Measurements from ENCODE around the gene ATP5PO. TPM values are rescaled to one million over a fixed set of nuclear protein-coding genes. Genes with fewer than 3 reads are reported as not detected.

ATP5PO gene
- total and polyA plus RNA-seq, 8 donors: 94.7 to 603 (median 358) TPM

GRCh38 chr21:33962290-33962689 is 46.7 kb upstream of the ATP5PO start:
- intact Hi-C loops (cut with DNase I; ENCODE audit: low total_unique reads): no loop called here
- DNase-seq: no peak
- H3K27me3 ChIP-seq: no peaks in the 10 kb centered on the region
- peaks cover 0 to 23% (median 11%) of the 10 kb centered on the region in 4 donors for H3K9me3 ChIP-seq
- H3K4me3 ChIP-seq: no peak overlapping the region
- H3K4me1 ChIP-seq: no peaks in the 10 kb centered on the region
- TF ChIP-seq POLR2A (IDR thresholded peaks at IDR 0.05) (no peak), POLR2AphosphoS5 (IDR thresholded peaks at IDR 0.05) (no peak), EP300 (IDR thresholded peaks at IDR 0.05) (no peak), CTCF (IDR thresholded peaks at IDR 0.05) (no peak)
- WGBS, 5 donors: 95 to 98% (median 96%) methylated on average over 6 of the region's 6 CpGs
- H3K36me3 ChIP-seq: no peaks in the 10 kb centered on the region
- no peak overlapping the region for H3K27ac ChIP-seq

- DNase-seq: no peak
- no peak overlapping the region for H3K4me3 ChIP-seq
- WGBS, 5 donors: 76 to 94% (median 78%) methylated on average over 6 of the region's 6 CpGs
- no peaks in the 10 kb centered on the region for H3K27me3 ChIP-seq
- no peaks in the 10 kb centered on the region for H3K4me1 ChIP-seq
- TF ChIP-seq EP300 (IDR thresholded peaks at IDR 0.05) (no peak), POLR2AphosphoS5 (IDR thresholded peaks at IDR 0.05) (no peak), CTCF (IDR thresholded peaks at IDR 0.05) (no peak), POLR2A (IDR thresholded peaks at IDR 0.05) (no peak)
- no peak overlapping the region for H3K27ac ChIP-seq
- H3K36me3 ChIP-seq: no peaks in the 10 kb centered on the region
- intact Hi-C loops (cut with DNase I; ENCODE audit: low total_unique reads): no loop called here
- peaks cover 0 to 23% (median 11%) of the 10 kb centered on the region in 4 donors for H3K9me3 ChIP-seq
These were observed 45.5 kb upstream of the ATP5PO start for GRCh38 chr21:33961061-33961460.

- H3K4me1 ChIP-seq: no peaks in the 10 kb centered on the region
- H3K27ac ChIP-seq: no peak overlapping the region
- no peaks in the 10 kb centered on the region for H3K36me3 ChIP-seq
- peaks cover 0 to 23% (median 11%) of the 10 kb centered on the region in 4 donors for H3K9me3 ChIP-seq
- H3K4me3 ChIP-seq: no peak overlapping the region
- H3K27me3 ChIP-seq: no peaks in the 10 kb centered on the region
- DNase-seq: no peak
- no peak for TF ChIP-seq POLR2AphosphoS5 (IDR thresholded peaks at IDR 0.05)
- no peak for TF ChIP-seq CTCF (IDR thresholded peaks at IDR 0.05)
- TF ChIP-seq POLR2A (IDR thresholded peaks at IDR 0.05): no peak
- no peak for TF ChIP-seq EP300 (IDR thresholded peaks at IDR 0.05)
- intact Hi-C loops (cut with DNase I; ENCODE audit: low total_unique reads): no loop called here
These were observed 44.1 kb upstream of the ATP5PO start for GRCh38 chr21:33959680-33960079.

- Histone ChIP-seq H3K4me3 (no peak overlapping the region), H3K27me3 (no peaks in the 10 kb centered on the region), H3K36me3 (no peaks in the 10 kb centered on the region), H3K4me1 (peaks cover 0 to 3% (median under 1%) of the 10 kb centered on the region in 4 donors), H3K27ac (no peak overlapping the region), H3K9me3 (peaks cover 0 to 8% (median under 1%) of the 10 kb centered on the region in 4 donors)
- 92 to 100% (median 97%) methylated on average over 2 of the region's 2 CpGs for WGBS, 5 donors
- TF ChIP-seq POLR2A (IDR thresholded peaks at IDR 0.05) (no peak), CTCF (IDR thresholded peaks at IDR 0.05) (no peak), EP300 (IDR thresholded peaks at IDR 0.05) (no peak), POLR2AphosphoS5 (IDR thresholded peaks at IDR 0.05) (no peak)
- DNase-seq: no peak
- intact Hi-C loops (cut with DNase I; ENCODE audit: low total_unique reads): no loop called here
These were observed 38.8 kb upstream of the ATP5PO start for GRCh38 chr21:33954395-33954794.
